ENCODE data around the gene COL13A1. TPM values are rescaled to one million over a fixed set of nuclear protein-coding genes. Genes with fewer than 3 reads are reported as not detected.

The COL13A1 gene
- total RNA-seq, 4 donors from 2014 or later = 1.2 to 6.8 (median 3.9) TPM

GRCh38 chr10:69901628-69902505 lies 100.2 kb downstream of the COL13A1 start:
- Histone ChIP-seq H3K27me3 (no peaks in the 10 kb centered on the region), H3K4me1 (peaks cover 0 to 12% (median 0%) of the 10 kb centered on the region in 3 donors), H3K9me3 (no peaks in the 10 kb centered on the region), H3K4me3 (no peak overlapping the region), H3K36me3 (no peaks in the 10 kb centered on the region), H3K27ac (no peak overlapping the region)
- WGBS, 2 donors (ENCODE audit: low coverage in 1 of 2) = 56 to 84% methylated on average over 4 of the region's 10 CpGs
- peak; percentile 75 for ATAC-seq
- TF ChIP-seq CTCF (IDR thresholded peaks at IDR 0.05) (peak in 3 of 4 experiments; percentile 49 to 68 (median 67)), POLR2A (IDR thresholded peaks at IDR 0.05) (no peak), EP300 (IDR thresholded peaks at IDR 0.05) (no peak)

GRCh38 chr10:69902835-69903535 lies 101.3 kb downstream of the COL13A1 start:
- TF ChIP-seq POLR2A (IDR thresholded peaks at IDR 0.05) (no peak), CTCF (IDR thresholded peaks at IDR 0.05) (no peak), POLR2AphosphoS5 (IDR thresholded peaks at IDR 0.05) (no peak), EP300 (IDR thresholded peaks at IDR 0.05) (no peak)
- H3K4me3 ChIP-seq = no peak overlapping the region
- H3K27ac ChIP-seq = no peak overlapping the region
- H3K9me3 ChIP-seq = no peaks in the 10 kb centered on the region
- H3K27me3 ChIP-seq = no peaks in the 10 kb centered on the region
- 53% methylated on average over 3 of the region's 7 CpGs; no CpG with 5 or more reads in 1 of the 2 donors for WGBS, 2 donors (ENCODE audit: low coverage in 1 of 2)
- H3K4me1 ChIP-seq = peaks cover 0 to 12% (median 0%) of the 10 kb centered on the region in 3 donors
- no peaks in the 10 kb centered on the region for H3K36me3 ChIP-seq
- ATAC-seq = no peak

GRCh38 chr10:69904533-69904932 lies 102.8 kb downstream of the COL13A1 start:
- Histone ChIP-seq H3K4me1 (peaks cover 0 to 12% (median 0%) of the 10 kb centered on the region in 3 donors), H3K4me3 (no peak overlapping the region), H3K9me3 (no peaks in the 10 kb centered on the region), H3K27ac (no peak overlapping the region), H3K27me3 (no peaks in the 10 kb centered on the region), H3K36me3 (no peaks in the 10 kb centered on the region)
- ATAC-seq = no peak
- TF ChIP-seq CTCF (IDR thresholded peaks at IDR 0.05) (no peak), EP300 (IDR thresholded peaks at IDR 0.05) (no peak), POLR2AphosphoS5 (IDR thresholded peaks at IDR 0.05) (no peak), POLR2A (IDR thresholded peaks at IDR 0.05) (no peak)
- 100% methylated on average over 3 of the region's 5 CpGs; no CpG with 5 or more reads in 1 of the 2 donors for WGBS, 2 donors (ENCODE audit: low coverage in 1 of 2)

GRCh38 chr10:69906425-69906824 lies 104.7 kb downstream of the COL13A1 start:
- Histone ChIP-seq H3K36me3 (no peaks in the 10 kb centered on the region), H3K27me3 (no peaks in the 10 kb centered on the region), H3K4me3 (no peak overlapping the region), H3K27ac (no peak overlapping the region), H3K9me3 (no peaks in the 10 kb centered on the region), H3K4me1 (peaks cover 0 to 25% (median 6%) of the 10 kb centered on the region in 3 donors)
- no peak for ATAC-seq
- TF ChIP-seq EP300 (IDR thresholded peaks at IDR 0.05) (no peak), CTCF (IDR thresholded peaks at IDR 0.05) (no peak), POLR2A (IDR thresholded peaks at IDR 0.05) (no peak), POLR2AphosphoS5 (IDR thresholded peaks at IDR 0.05) (no peak)
- WGBS, 2 donors (ENCODE audit: low coverage in 1 of 2) = 90 to 100% methylated on average over 2 to 3 of the region's 4 CpGs
